Stimulated activated CD8-positive, alpha-beta memory T cell treated with anti-CD3 and anti-CD28 coated beads, Interleukin-2, amount 100 ng/mL, for 48 hours (primary cell): ENCODE measurements around the gene CTNND2.

Experiments
- DNase-seq, 2 donors: peaks; one replicate each; pipeline ENCODE4 v3.0.0-alpha.2; 2020; ENCODE audit warnings: low read depth in 2 of 2

The CTNND2 gene

DNA sequence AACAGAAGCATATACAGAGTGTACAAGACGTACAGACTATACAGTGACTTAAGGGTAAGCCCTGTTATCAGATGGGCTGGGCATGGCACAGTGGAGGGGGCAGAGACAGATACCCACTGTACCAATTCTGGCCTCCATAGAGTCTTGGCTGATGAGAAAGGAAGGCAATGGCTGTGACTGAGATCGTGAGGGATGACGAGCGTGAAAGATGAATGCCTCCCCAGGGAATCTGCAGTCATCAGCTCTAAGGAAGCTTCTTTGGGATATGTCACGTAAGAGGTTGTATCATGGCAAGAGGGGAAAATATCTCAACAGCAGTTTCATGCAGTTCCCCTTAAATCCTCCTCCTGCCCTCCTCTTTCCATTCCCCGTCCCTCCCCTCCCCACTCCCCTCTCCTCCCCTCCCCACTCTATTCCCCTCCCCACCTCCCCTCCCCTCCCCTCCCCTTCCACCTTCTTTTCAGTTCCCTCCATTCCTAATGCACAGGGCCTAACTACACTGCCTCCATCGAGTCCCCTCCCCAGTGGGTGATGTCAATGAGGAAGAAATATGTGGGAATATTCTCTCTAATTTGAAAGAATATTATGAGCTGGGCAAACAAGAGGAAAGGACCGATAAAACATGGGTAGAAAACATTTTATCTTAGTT lies 916.8 kb downstream of the CTNND2 start:
- no peak for DNase-seq

DNA sequence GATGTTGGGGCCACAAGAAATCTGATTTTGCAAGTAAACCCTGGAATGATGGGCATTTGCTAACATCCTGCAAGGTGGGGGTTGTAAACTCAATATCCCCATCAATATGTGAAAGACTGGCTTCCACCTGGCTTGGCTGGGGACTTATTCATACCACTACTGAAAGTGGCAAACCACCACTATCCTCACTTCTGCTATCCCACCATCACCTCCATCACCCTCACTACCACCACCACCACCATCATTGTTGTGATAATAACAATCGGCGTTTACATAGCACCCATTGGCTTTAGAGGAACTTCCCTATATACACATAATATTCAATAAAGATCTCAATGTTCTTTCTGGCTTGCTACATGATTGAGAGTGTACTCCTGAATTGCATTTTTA lies 918.5 kb downstream of the CTNND2 start:
- DNase-seq, result no peak

GRCh38 chr5:10985091-10985720 lies 919.0 kb downstream of the CTNND2 start:
- no peak for DNase-seq

DNA sequence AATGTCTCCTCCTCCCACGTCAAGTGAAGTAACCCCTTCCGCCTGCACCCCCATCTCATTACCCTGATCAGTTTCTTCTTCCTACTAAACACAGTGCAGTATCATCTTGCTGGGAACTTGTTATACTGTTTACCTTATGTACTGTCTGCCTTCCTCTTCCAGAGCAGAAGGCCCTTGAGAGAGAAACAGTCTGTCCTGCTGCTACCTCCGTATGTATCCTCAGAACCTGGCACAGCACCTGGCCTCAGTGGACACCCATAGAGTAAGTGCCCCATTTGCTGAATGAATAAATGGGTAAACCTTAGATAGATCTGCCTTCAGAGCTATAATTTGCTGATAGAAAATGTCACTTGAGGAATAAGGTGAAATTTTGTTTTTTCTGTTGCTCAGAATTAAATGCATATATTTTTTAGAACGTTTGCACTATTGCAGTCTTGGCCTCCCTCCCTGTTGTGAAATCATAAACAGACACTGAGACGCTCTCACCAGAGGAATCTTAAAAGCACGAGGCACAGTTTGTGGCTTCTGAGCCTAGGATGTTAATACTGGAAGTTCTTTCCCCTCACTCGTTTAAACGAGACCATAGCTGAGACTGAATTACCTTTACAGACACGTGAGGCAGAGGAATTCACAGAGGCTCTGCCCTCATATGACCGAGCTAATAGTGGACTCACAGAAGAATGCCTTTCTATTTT lies 920.1 kb downstream of the CTNND2 start:
- no peak for DNase-seq

GRCh38 chr5:10982626-10983025 lies 921.6 kb downstream of the CTNND2 start:
- no peak for DNase-seq

GRCh38 chr5:10981932-10982331 lies 922.3 kb downstream of the CTNND2 start:
- DNase-seq, result no peak

DNA sequence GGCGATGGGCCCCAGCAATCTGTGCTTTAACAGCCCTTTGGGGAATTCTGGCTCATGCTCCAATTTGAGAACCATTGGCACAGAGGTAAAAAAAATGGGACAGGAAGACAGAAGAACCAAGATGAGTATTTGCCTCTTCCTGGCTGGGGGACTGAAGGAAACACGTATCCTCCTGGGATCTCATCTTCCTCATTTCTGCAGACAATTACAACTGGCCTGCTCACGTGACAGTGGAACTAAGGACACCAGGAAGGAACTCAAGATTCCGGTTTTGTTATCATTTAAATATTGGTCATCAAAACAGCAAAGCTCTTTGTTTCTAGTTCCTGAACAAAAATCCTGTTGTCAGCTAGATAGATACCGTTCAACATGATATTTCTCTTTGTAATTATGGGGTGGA lies 927.2 kb downstream of the CTNND2 start:
- DNase-seq, result no peak

DNA sequence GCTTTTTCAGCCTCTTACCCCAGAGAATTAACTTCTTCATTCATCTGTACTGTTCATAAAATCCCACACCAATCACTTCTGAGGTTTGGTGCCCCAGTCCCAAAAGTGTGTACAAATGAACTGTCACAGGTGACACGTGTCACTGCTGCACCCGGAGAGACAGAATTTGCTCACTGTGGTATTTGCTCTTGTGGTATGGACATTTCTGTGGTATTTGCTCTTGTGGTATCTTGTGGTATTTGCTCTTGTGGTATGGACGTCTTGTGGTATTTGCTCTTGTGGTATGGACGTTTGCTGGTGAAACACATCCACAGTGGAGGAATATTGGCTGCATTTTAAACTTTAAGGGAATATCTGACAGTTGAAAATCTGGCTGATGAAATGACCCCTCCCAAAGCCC lies 928.3 kb downstream of the CTNND2 start:
- no peak for DNase-seq

GRCh38 chr5:10974850-10975249 lies 929.4 kb downstream of the CTNND2 start:
- no peak for DNase-seq

DNA sequence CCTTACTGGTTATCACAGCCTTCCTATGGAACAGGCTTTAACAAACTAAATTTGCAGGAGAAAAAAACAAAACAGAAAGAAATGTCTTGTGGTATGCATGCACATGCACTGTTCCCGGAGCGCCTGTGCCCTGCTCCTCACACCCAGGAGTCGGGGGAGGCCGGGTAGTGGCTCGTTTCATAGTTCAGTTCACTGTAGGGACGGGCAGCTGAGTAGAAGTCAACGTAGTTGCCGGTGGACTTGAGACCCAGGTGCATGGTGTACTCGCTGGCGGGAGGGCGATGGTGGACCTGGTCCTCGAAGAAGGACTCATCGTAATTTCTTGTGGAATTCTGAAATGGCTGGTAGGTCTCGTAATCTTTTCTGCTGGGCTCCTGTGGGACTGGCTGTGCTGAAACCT lies 930.9 kb downstream of the CTNND2 start:
- no peak for DNase-seq

- DNase-seq, result no peak
Observed at GRCh38 chr5:10969684-10970180, 934.5 kb downstream of the CTNND2 start.

DNA sequence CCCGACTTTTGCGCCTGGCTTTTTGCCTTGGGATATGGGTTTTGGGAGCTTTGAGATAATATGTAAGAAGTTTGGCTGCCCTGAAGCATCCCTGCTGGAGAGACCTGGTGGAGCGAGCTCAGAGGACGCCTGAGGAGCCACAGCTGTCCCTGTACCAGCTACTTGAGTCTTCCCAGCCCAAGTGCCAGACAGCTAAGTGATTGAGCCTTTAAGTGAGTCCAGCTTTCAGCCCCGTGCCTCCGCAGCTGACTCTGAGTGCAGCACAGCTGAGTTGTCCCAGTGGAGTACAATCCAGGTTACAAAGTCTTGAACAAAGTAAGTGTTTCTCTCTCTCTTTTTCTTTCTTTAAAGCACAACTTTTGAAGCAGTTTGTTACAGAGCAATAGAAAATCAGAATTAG lies 939.4 kb downstream of the CTNND2 start:
- DNase-seq, result no peak

DNA sequence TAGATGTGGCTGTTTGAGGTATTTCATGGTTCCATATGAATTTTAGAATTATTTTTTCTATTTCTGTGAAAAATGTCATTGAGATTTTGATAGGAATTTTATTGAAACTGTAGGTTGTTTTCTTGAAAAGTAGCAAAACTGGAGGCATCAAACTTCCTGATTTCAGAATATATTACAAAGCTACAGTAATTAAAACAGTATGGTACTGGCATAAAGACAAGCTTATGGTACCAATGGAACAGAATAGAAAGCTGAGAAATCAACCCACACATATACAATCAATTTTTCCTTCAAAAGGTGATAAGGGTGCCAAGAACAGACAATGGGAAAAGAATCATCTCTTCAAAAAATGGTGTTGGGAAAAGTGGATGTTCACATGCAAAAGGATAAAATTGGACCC lies 945.5 kb downstream of the CTNND2 start:
- DNase-seq, result no peak

DNA sequence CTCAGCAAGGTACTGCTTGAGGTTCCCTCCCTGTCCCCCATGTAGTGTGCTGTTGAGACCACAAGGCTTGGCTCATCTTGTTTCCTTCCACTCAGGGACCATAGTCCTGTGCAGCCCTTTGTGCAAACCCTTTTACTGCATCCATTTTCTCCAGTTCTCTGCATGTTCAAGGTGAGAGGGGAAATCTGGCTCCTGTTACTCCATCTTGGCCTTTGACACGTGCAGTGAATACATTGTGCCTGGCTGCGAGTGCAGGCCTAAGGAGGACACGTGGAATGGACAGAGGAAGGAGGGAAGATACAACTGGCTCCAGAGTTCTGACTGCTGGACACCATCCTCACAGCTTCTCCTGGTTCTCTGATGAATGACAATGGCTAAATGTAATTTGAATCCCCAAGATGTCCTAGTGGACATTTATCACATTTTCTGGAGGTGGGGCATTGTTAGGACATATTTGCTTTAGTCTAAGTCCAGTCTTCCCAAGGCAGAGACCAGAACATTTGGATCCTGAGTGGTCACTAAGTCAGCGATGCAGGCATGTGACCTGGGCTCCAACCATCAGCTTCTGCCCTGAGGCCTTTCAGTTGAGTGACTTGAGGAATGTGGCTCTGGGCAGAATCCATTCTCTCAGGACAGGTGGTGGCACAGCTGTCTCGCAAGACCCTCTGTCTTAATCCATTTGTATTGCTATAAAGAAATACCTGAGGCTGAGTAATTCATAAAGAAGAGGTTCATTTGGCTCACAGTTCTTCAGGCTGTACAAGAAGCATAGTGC lies 954.2 kb downstream of the CTNND2 start:
- no peak for DNase-seq

- no peak for DNase-seq
Observed at GRCh38 chr5:10946050-10946449, 958.2 kb downstream of the CTNND2 start.

DNA sequence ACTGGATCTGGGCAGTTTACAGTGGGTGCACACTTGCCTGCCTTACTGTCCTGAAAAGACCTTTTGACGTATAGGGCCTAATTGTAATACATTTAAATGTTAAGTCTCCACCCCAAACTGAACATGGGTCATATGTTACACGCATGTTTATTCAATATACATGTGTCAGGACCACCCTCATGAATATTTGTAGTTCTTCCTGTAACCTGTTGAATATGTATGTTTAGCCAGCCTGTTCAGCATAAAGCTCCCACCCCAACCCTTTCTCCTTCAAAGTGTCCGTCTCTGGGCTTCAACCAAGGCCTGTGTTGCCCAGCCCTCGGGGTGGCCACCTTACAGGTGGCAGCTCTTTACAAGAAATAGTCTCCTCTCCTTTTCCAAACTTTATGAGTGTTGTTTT lies 962.3 kb downstream of the CTNND2 start:
- DNase-seq, result no peak

- DNase-seq, result no peak
Observed at GRCh38 chr5:10936081-10936855, 968.0 kb downstream of the CTNND2 start.

DNA sequence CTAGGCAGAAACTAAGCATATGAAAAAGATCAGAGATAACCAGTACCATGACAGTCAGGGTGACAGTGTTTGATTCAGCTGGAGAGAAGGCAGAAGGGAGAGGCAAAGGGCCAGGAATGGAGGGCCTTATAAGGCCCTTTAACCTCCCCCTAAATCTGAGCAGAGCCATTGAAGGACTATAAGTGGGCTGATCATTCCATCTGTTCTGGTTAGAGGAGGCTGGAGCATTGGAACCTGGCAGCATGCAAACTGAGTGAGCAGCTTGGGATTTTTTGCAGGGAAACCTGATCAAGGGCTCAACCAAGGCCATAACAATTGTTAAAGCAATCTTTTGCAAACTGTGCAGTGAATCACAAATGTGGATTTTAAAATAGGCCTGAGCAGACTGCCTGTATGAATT lies 968.7 kb downstream of the CTNND2 start:
- no peak for DNase-seq

DNA sequence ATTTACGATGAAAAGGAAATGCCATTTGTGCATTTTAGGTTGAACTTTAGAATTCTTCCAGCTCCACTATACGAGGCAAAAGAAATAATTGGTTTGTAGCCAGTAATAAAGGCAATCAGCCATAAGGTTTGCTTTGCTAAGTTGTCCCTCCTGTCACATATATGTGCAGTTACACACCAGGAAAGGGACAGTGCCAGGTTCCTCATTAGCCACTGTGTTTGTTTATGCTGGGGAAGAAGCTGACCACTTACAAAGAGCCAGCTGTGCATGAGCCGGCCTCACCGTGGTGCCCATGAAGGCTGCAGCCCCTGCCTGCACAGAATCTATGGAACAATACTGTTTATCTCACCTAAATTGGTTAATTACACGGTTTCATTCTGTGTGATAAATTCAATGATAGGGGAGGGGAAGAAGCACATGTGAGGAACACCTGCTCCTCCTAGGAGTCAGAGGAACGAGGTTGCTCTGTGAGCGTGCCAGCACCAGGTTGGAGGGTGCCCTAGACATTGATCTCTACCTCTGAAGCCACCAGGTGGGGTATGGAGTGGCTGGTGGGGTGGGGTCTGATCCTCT lies 969.4 kb downstream of the CTNND2 start:
- no peak for DNase-seq

DNA sequence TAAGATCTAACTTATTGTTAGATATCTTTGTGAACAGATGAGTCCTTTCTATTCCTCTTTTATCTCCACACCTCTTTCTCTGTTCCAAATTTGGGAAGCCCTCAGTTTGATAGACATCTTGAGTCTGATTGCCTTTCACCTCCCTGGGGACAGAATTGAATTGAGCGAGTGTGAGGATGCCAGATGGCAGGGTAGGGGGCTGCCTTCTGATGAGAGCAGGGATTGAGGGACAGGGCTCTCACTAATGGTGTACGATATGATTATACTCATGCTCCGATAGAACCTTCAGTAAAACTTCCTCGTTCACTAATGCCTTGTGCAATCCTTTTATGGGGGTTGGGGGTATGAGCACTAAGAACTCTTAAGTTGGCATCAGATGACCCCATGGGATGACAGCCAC lies 971.1 kb downstream of the CTNND2 start:
- no peak for DNase-seq

GRCh38 chr5:10932426-10932825 lies 971.8 kb downstream of the CTNND2 start:
- DNase-seq, result no peak
